ENCODE results near the gene PLB1.

Gene PLB1

GRCh38 chr2:28480403-28481049 lies 15.3 kb upstream of the PLB1 start:
- TF ChIP-seq POLR2AphosphoS5 (IDR thresholded peaks at IDR 0.05; ENCODE audit: low read depth, low read length) = no peak
- TF ChIP-seq POLR2A (IDR thresholded peaks at IDR 0.05; ENCODE audit: low read depth, low read length) = no peak
- TF ChIP-seq TAF1 (IDR thresholded peaks at IDR 0.05; ENCODE audit: low read depth, low read length) = no peak
- TF ChIP-seq POU2F2 (IDR thresholded peaks at IDR 0.05; ENCODE audit: low read depth, low read length) = no peak
- TF ChIP-seq SPI1 (IDR thresholded peaks at IDR 0.05; ENCODE audit: low read depth, low read length) = no peak
- TF ChIP-seq PAX5 (IDR thresholded peaks at IDR 0.05; ENCODE audit: insufficient read depth, low read length, severe bottlenecking) = no peak
- FAIRE-seq (no peak), DNase-seq (ENCODE audit: insufficient read length, low spot score) (no peak)

GRCh38 chr2:28481905-28482304 lies 14.0 kb upstream of the PLB1 start:
- FAIRE-seq (no peak), DNase-seq (ENCODE audit: insufficient read length, low spot score) (no peak)
- TF ChIP-seq SPI1 (IDR thresholded peaks at IDR 0.05; ENCODE audit: low read depth, low read length) = no peak
- TF ChIP-seq POLR2A (IDR thresholded peaks at IDR 0.05; ENCODE audit: low read depth, low read length) = no peak
- TF ChIP-seq POLR2AphosphoS5 (IDR thresholded peaks at IDR 0.05; ENCODE audit: low read depth, low read length) = no peak
- no peak for TF ChIP-seq POU2F2 (IDR thresholded peaks at IDR 0.05; ENCODE audit: low read depth, low read length)
- no peak for TF ChIP-seq PAX5 (IDR thresholded peaks at IDR 0.05; ENCODE audit: insufficient read depth, low read length, severe bottlenecking)
- no peak for TF ChIP-seq TAF1 (IDR thresholded peaks at IDR 0.05; ENCODE audit: low read depth, low read length)

GRCh38 chr2:28484835-28485234 lies 11.0 kb upstream of the PLB1 start:
- FAIRE-seq = no peak
- TF ChIP-seq POLR2AphosphoS5 (IDR thresholded peaks at IDR 0.05; ENCODE audit: low read depth, low read length) = no peak
- TF ChIP-seq PAX5 (IDR thresholded peaks at IDR 0.05; ENCODE audit: insufficient read depth, low read length, severe bottlenecking) = no peak
- TF ChIP-seq SPI1 (IDR thresholded peaks at IDR 0.05; ENCODE audit: low read depth, low read length) = no peak
- no peak for TF ChIP-seq POLR2A (IDR thresholded peaks at IDR 0.05; ENCODE audit: low read depth, low read length)
- no peak for TF ChIP-seq TAF1 (IDR thresholded peaks at IDR 0.05; ENCODE audit: low read depth, low read length)
- no peak for DNase-seq (ENCODE audit: insufficient read length, low spot score)

- DNase-seq (ENCODE audit: insufficient read length, low spot score) (no peak), FAIRE-seq (no peak)
- TF ChIP-seq PAX5 (IDR thresholded peaks at IDR 0.05; ENCODE audit: insufficient read depth, low read length, severe bottlenecking) (no peak), POU2F2 (IDR thresholded peaks at IDR 0.05; ENCODE audit: low read depth, low read length) (no peak), SPI1 (IDR thresholded peaks at IDR 0.05; ENCODE audit: low read depth, low read length) (no peak), POLR2A (IDR thresholded peaks at IDR 0.05; ENCODE audit: low read depth, low read length) (no peak), POLR2AphosphoS5 (IDR thresholded peaks at IDR 0.05; ENCODE audit: low read depth, low read length) (no peak), TAF1 (IDR thresholded peaks at IDR 0.05; ENCODE audit: low read depth, low read length) (no peak)
Observed at GRCh38 chr2:28486526-28486925, 9.3 kb upstream of the PLB1 start.

GRCh38 chr2:28487258-28487657 lies 8.6 kb upstream of the PLB1 start:
- DNase-seq (ENCODE audit: insufficient read length, low spot score) (no peak), FAIRE-seq (no peak)
- TF ChIP-seq PAX5 (IDR thresholded peaks at IDR 0.05; ENCODE audit: insufficient read depth, low read length, severe bottlenecking) (no peak), SPI1 (IDR thresholded peaks at IDR 0.05; ENCODE audit: low read depth, low read length) (no peak), POLR2A (IDR thresholded peaks at IDR 0.05; ENCODE audit: low read depth, low read length) (no peak), POLR2AphosphoS5 (IDR thresholded peaks at IDR 0.05; ENCODE audit: low read depth, low read length) (no peak), TAF1 (IDR thresholded peaks at IDR 0.05; ENCODE audit: low read depth, low read length) (no peak), POU2F2 (IDR thresholded peaks at IDR 0.05; ENCODE audit: low read depth, low read length) (no peak)

GRCh38 chr2:28488083-28488830 lies 7.6 kb upstream of the PLB1 start:
- DNase-seq (ENCODE audit: insufficient read length, low spot score) (no peak), FAIRE-seq (no peak)
- no peak for TF ChIP-seq POU2F2 (IDR thresholded peaks at IDR 0.05; ENCODE audit: low read depth, low read length)
- TF ChIP-seq SPI1 (IDR thresholded peaks at IDR 0.05; ENCODE audit: low read depth, low read length) = no peak
- no peak for TF ChIP-seq TAF1 (IDR thresholded peaks at IDR 0.05; ENCODE audit: low read depth, low read length)
- TF ChIP-seq POLR2AphosphoS5 (IDR thresholded peaks at IDR 0.05; ENCODE audit: low read depth, low read length) = no peak

- FAIRE-seq = no peak
- TF ChIP-seq POLR2AphosphoS5 (IDR thresholded peaks at IDR 0.05; ENCODE audit: low read depth, low read length) = no peak
- no peak for TF ChIP-seq POLR2A (IDR thresholded peaks at IDR 0.05; ENCODE audit: low read depth, low read length)
- TF ChIP-seq PAX5 (IDR thresholded peaks at IDR 0.05; ENCODE audit: insufficient read depth, low read length, severe bottlenecking) = no peak
- TF ChIP-seq TAF1 (IDR thresholded peaks at IDR 0.05; ENCODE audit: low read depth, low read length) = no peak
- no peak for TF ChIP-seq POU2F2 (IDR thresholded peaks at IDR 0.05; ENCODE audit: low read depth, low read length)
- no peak for TF ChIP-seq SPI1 (IDR thresholded peaks at IDR 0.05; ENCODE audit: low read depth, low read length)
- no peak for DNase-seq (ENCODE audit: insufficient read length, low spot score)
Observed at GRCh38 chr2:28488858-28489575, 6.8 kb upstream of the PLB1 start.

- FAIRE-seq = no peak
- TF ChIP-seq POLR2A (IDR thresholded peaks at IDR 0.05; ENCODE audit: low read depth, low read length) (no peak), POU2F2 (IDR thresholded peaks at IDR 0.05; ENCODE audit: low read depth, low read length) (no peak), POLR2AphosphoS5 (IDR thresholded peaks at IDR 0.05; ENCODE audit: low read depth, low read length) (no peak), TAF1 (IDR thresholded peaks at IDR 0.05; ENCODE audit: low read depth, low read length) (no peak), SPI1 (IDR thresholded peaks at IDR 0.05; ENCODE audit: low read depth, low read length) (no peak), PAX5 (IDR thresholded peaks at IDR 0.05; ENCODE audit: insufficient read depth, low read length, severe bottlenecking) (no peak)
- DNase-seq (ENCODE audit: insufficient read length, low spot score) = no peak
Observed at GRCh38 chr2:28490558-28490957, 5.3 kb upstream of the PLB1 start.

GRCh38 chr2:28492282-28492681 lies 3.6 kb upstream of the PLB1 start:
- TF ChIP-seq TAF1 (IDR thresholded peaks at IDR 0.05; ENCODE audit: low read depth, low read length) (no peak), POLR2AphosphoS5 (IDR thresholded peaks at IDR 0.05; ENCODE audit: low read depth, low read length) (no peak), POLR2A (IDR thresholded peaks at IDR 0.05; ENCODE audit: low read depth, low read length) (no peak), SPI1 (IDR thresholded peaks at IDR 0.05; ENCODE audit: low read depth, low read length) (no peak), POU2F2 (IDR thresholded peaks at IDR 0.05; ENCODE audit: low read depth, low read length) (no peak), PAX5 (IDR thresholded peaks at IDR 0.05; ENCODE audit: insufficient read depth, low read length, severe bottlenecking) (no peak)
- FAIRE-seq (no peak), DNase-seq (ENCODE audit: insufficient read length, low spot score) (no peak)

All from GM12891 (cell line).